Colonic mucosa (tissue), 4 donors: ENCODE results near the gene TBC1D22A. TPM values are rescaled to one million over a fixed set of nuclear protein-coding genes. Genes with fewer than 3 reads are reported as not detected.

Experiments
- DNase-seq: peaks from one replicate; pipeline ENCODE4 v3.0.0-alpha.2; 2020
- H3K27ac ChIP-seq: fragments of 200-600 bp; one replicate; pipeline ENCODE4 v1.8.0; 2021
- H3K27me3 ChIP-seq: fragments of 200-600 bp; one replicate; pipeline ENCODE4 v1.8.0; 2021
- H3K36me3 ChIP-seq: fragments of 200-600 bp; one replicate; pipeline ENCODE4 v1.8.0; 2021
- H3K4me1 ChIP-seq: fragments of 200-600 bp; one replicate; pipeline ENCODE4 v1.8.0; 2021; ENCODE audit warnings: mild to moderate bottlenecking
- H3K4me3 ChIP-seq: fragments of 200-600 bp; one replicate; pipeline ENCODE4 v1.8.0; 2021
- H3K9ac ChIP-seq, 2 donors: one replicate each; pipeline ENCODE4 v1.7.0; 2013; ENCODE audit warnings: control low read depth in 2 of 2, low read depth in 2 of 2, low read length in 2 of 2
- H3K9me3 ChIP-seq: fragments of 200-600 bp; one replicate; pipeline ENCODE4 v1.8.0; 2021
- intact Hi-C: fragments of 100-400 bp; cut with DNase I; formaldehyde crosslinking; loops from one replicate; pipeline ENCODE4 v1.14.1; 2022
- total RNA-seq, 2 donors: library from RNA; stranded (reverse); fragmentation: NEBNext Ultra II Directional in 1 of 2; extraction: Animal tissue kit (Norgen Biotek cat#: 25700) in 1 of 2; gene quantifications; one replicate each; pipeline ENCODE4 v1.2.1, GENCODE V29; 2021
- TF ChIP-seq, protein P1 (sequence below): fragments of 200-600 bp; IDR thresholded peaks from one replicate; pipeline ENCODE4 v1.8.0; 2022; ENCODE audit warnings: antibody characterized with exemption, mild to moderate bottlenecking
- donor health status: healthy.
- donor health status: DM: no; HTN: no; CAD: no.
- donor health status: DM: no; HTN: no; CAD: no.

TBC1D22A gene
- total RNA-seq, 2 donors from 2014 or later = 34.2 to 36.4 TPM

DNA sequence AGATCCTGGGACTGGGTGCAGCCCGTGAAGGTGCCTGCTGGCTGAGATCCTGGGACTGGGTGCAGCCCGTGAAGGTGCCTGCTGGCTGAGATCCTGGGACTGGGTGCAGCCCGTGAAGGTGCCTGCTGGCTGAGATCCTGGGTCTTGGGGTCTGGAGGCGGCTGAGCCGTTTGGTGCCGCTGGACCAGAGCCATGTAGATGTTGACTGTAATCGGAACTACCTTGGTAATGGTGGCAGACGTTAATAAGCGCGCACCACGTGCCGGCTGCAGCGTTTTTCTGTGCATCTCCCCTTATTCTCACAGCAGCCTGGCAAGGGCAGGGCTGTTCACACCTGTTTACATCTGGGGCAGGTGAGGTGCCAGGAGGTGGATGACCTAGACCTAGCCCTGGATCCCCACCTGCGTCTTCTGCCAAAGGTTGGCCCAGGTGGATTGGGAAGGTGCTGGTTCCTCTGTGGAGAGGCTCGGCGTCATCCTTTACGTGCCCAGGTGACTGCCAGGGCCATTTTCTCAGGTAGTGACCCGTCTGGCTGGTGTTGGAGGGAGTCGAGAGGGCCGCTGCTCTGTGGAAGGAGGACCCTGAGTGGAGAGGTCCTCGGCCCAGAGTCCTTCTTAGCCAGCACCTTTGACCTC is 382.5 kb downstream of the TBC1D22A start:
- H3K4me3 ChIP-seq = no peak overlapping the region
- TF ChIP-seq, protein P1, sequence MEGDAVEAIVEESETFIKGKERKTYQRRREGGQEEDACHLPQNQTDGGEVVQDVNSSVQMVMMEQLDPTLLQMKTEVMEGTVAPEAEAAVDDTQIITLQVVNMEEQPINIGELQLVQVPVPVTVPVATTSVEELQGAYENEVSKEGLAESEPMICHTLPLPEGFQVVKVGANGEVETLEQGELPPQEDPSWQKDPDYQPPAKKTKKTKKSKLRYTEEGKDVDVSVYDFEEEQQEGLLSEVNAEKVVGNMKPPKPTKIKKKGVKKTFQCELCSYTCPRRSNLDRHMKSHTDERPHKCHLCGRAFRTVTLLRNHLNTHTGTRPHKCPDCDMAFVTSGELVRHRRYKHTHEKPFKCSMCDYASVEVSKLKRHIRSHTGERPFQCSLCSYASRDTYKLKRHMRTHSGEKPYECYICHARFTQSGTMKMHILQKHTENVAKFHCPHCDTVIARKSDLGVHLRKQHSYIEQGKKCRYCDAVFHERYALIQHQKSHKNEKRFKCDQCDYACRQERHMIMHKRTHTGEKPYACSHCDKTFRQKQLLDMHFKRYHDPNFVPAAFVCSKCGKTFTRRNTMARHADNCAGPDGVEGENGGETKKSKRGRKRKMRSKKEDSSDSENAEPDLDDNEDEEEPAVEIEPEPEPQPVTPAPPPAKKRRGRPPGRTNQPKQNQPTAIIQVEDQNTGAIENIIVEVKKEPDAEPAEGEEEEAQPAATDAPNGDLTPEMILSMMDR = no peak
- H3K27ac ChIP-seq = no peak overlapping the region
- H3K9ac ChIP-seq = no peak overlapping the region
- no peaks in the 10 kb centered on the region for H3K9me3 ChIP-seq
- H3K36me3 ChIP-seq = no peaks in the 10 kb centered on the region
- H3K4me1 ChIP-seq = no peaks in the 10 kb centered on the region
- intact Hi-C loops = no loop called here
- H3K27me3 ChIP-seq = no peaks in the 10 kb centered on the region
- DNase-seq = no peak

DNA sequence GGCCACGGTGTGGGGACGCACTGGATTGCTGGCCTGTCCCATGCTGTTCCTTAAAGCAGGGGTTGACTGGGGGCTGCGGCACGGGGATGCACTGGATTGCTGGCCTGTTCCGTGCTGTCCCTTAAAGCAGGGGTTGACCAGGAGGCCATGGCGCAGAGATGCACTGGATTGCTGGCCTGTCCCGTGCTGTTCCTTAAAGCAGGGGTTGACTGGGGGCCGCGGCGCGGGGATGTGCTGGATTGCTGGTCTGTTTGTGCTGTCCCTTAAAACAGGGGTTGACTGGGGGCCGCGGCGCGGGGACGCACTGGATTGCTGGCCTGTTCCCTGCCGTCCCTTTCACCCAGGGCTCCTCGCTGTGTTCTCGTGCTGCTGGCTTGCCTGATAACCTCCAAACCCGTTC is 383.4 kb downstream of the TBC1D22A start:
- TF ChIP-seq, protein P1 = no peak
- no peak overlapping the region for H3K4me3 ChIP-seq
- H3K27ac ChIP-seq = no peak overlapping the region
- H3K4me1 ChIP-seq = no peaks in the 10 kb centered on the region
- intact Hi-C loops = no loop called here
- H3K27me3 ChIP-seq = no peaks in the 10 kb centered on the region
- H3K9ac ChIP-seq = no peak overlapping the region
- no peak for DNase-seq
- H3K36me3 ChIP-seq = no peaks in the 10 kb centered on the region
- no peaks in the 10 kb centered on the region for H3K9me3 ChIP-seq

DNA sequence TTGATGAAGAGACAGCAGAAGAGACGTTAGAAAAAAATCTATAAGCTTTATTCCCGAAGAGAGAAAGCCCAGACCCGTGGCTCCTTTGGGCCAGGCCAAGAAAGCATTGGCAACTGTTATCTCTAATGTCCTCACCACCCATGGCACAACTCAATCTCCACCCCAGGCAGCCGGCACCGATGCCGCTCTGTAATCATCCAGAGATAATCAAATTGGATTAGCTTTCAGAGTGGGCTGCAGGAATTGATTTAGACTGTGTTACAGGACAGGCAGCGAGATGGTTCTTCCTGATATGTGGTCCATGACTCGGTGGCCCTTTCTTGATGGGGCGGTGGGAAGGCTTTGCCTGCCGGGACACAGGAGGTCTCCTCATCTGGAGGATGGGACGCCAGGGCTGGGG is 383.9 kb downstream of the TBC1D22A start:
- TF ChIP-seq, protein P1 = no peak
- Histone ChIP-seq H3K4me1 (no peaks in the 10 kb centered on the region), H3K36me3 (no peaks in the 10 kb centered on the region), H3K27ac (no peak overlapping the region), H3K9me3 (no peaks in the 10 kb centered on the region), H3K27me3 (no peaks in the 10 kb centered on the region), H3K9ac (no peak overlapping the region), H3K4me3 (no peak overlapping the region)
- DNase-seq = no peak
- intact Hi-C loops = no loop called here

DNA sequence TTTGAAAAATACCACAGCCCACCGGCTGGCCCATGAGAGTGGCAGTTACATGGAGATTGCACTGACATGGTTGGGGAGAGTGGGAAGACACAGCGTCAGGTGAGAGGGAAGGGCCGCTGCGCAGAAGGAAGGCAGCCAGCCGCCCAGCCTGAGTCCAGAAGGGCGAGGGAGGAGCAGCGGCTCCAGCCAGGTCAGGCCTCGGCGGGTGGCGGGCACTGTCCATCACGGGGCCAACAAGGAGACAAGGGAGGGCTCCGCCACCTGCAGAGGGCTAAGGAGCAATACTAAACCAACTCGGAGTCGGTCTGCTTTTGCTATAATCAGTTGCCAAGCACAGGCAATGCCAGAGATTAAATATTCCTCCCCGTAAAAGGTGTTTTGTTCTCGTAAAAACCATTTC is 384.5 kb downstream of the TBC1D22A start:
- TF ChIP-seq, protein P1 = no peak
- Histone ChIP-seq H3K4me3 (no peak overlapping the region), H3K9ac (no peak overlapping the region), H3K9me3 (no peaks in the 10 kb centered on the region), H3K27ac (no peak overlapping the region), H3K36me3 (no peaks in the 10 kb centered on the region), H3K4me1 (no peaks in the 10 kb centered on the region), H3K27me3 (no peaks in the 10 kb centered on the region)
- DNase-seq = no peak
- intact Hi-C loops = no loop called here

DNA sequence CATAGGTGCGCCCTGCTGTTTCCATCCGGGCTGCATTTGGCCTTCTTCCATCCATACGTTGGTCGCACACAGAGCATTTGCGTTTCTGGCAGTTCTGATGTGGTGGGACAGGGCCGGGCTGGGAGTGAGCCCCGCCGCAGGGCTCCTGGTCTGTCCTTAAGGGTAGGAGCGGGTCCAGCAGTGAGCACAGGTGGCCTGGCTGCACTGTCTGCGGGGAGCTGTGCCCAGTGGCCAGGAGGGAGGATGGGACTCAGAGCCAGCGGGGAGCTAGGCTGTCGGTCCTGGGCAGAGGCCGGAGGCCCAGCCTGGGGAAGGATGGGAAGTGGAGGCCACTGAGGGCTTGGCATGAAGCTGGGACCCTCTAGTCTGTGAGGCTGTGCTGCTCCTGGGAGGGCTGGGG is 385.1 kb downstream of the TBC1D22A start:
- H3K4me1 ChIP-seq = no peaks in the 10 kb centered on the region
- intact Hi-C loops = no loop called here
- H3K27ac ChIP-seq = no peak overlapping the region
- no peak for DNase-seq
- H3K4me3 ChIP-seq = no peak overlapping the region
- no peaks in the 10 kb centered on the region for H3K9me3 ChIP-seq
- H3K27me3 ChIP-seq = no peaks in the 10 kb centered on the region
- no peaks in the 10 kb centered on the region for H3K36me3 ChIP-seq
- H3K9ac ChIP-seq = no peak overlapping the region
- TF ChIP-seq, protein P1 = no peak
